Occipital lobe (tissue), 2 donors: ENCODE measurements around the gene COL25A1. TPM values are rescaled to one million over a fixed set of nuclear protein-coding genes. Genes with fewer than 3 reads are reported as not detected.

Source experiments
- DNase-seq: peaks from one replicate; lab custom pipeline; 2025; lab: John Stamatoyannopoulos, UW
- total RNA-seq: library from RNA; depleted of rRNA; stranded (reverse); fragments of >200 nt; gene quantifications from one replicate; pipeline ENCODE4 v1.2.3, GENCODE V29; 2014

The COL25A1 gene
- total RNA-seq, 1 donor from 2014 or later = 6.4 TPM

GRCh38 chr4:109215506-109215905 lies 87.0 kb downstream of the COL25A1 start:
- DNase-seq = no peak

GRCh38 chr4:109214622-109215301 lies 87.7 kb downstream of the COL25A1 start:
- no peak for DNase-seq

- no peak for DNase-seq
Observed at GRCh38 chr4:109213056-109213455, 89.4 kb downstream of the COL25A1 start.

- no peak for DNase-seq
Observed at GRCh38 chr4:109211671-109212070, 90.8 kb downstream of the COL25A1 start.

- no peak for DNase-seq
Observed at GRCh38 chr4:109209647-109210046, 92.8 kb downstream of the COL25A1 start.

GRCh38 chr4:109207898-109208297 lies 94.6 kb downstream of the COL25A1 start:
- no peak for DNase-seq

- DNase-seq = no peak
Observed at GRCh38 chr4:109207061-109207460, 95.4 kb downstream of the COL25A1 start.

GRCh38 chr4:109206620-109207019 lies 95.8 kb downstream of the COL25A1 start:
- no peak for DNase-seq

- no peak for DNase-seq
Observed at GRCh38 chr4:109205186-109205585, 97.3 kb downstream of the COL25A1 start.

- DNase-seq = no peak
Observed at GRCh38 chr4:109199585-109199984, 102.9 kb downstream of the COL25A1 start.

- DNase-seq = no peak
Observed at GRCh38 chr4:109195646-109196045, 106.8 kb downstream of the COL25A1 start.

GRCh38 chr4:109191216-109191615 lies 111.2 kb downstream of the COL25A1 start:
- no peak for DNase-seq

- no peak for DNase-seq
Observed at GRCh38 chr4:109186458-109186945, 116.0 kb downstream of the COL25A1 start.

GRCh38 chr4:109185951-109186350 lies 116.5 kb downstream of the COL25A1 start:
- no peak for DNase-seq

- DNase-seq = no peak
Observed at GRCh38 chr4:109185548-109185947, 116.9 kb downstream of the COL25A1 start.

- DNase-seq = no peak
Observed at GRCh38 chr4:109184491-109184961, 117.9 kb downstream of the COL25A1 start.

GRCh38 chr4:109183931-109184490 lies 118.4 kb downstream of the COL25A1 start:
- DNase-seq = no peak

- no peak for DNase-seq
Observed at GRCh38 chr4:109182696-109183095, 119.8 kb downstream of the COL25A1 start.

- DNase-seq = no peak
Observed at GRCh38 chr4:109179061-109179460, 123.4 kb downstream of the COL25A1 start.

- DNase-seq = no peak
Observed at GRCh38 chr4:109177096-109177810, 125.2 kb downstream of the COL25A1 start.

- DNase-seq = no peak
Observed at GRCh38 chr4:109174224-109174953, 128.1 kb downstream of the COL25A1 start.

GRCh38 chr4:109172301-109172700 lies 130.2 kb downstream of the COL25A1 start:
- DNase-seq = no peak
